Lung microvascular endothelial cell (primary cell): ENCODE measurements around the gene LTBP2. TPM values are rescaled to one million over a fixed set of nuclear protein-coding genes. Genes with fewer than 3 reads are reported as not detected.

Source experiments
- DNase-seq, 2 donors: peaks; one replicate each; pipeline versions ENCODE4 v3.0.0 to v3.0.0-alpha.2; 2010; ENCODE audit warnings: low read depth in 2 of 2
- total RNA-seq: library from RNA; depleted of rRNA; stranded (reverse); fragments of >200 nt; gene quantifications from 2 replicates; pipeline ENCODE4 v1.2.1, GENCODE V29; 2014

The LTBP2 gene
- total RNA-seq, 1 donor from 2014 or later: 6.2 TPM

GRCh38 chr14:74613211-74613914 is 1.3 kb upstream of the LTBP2 start:
- DNase-seq: no peak

- peak; percentile 84 to 88 for DNase-seq
Measured at GRCh38 chr14:74612350-74613021, 449 bp upstream of the LTBP2 start.

- DNase-seq: peak in 1 of 2 donors; percentile 64
Measured at GRCh38 chr14:74610866-74611649, 979 bp downstream of the LTBP2 start.

GRCh38 chr14:74610199-74610865 is 1.7 kb downstream of the LTBP2 start:
- no peak for DNase-seq

- DNase-seq: peak in 1 of 2 donors; percentile 42
Measured at GRCh38 chr14:74609721-74610120, 2.3 kb downstream of the LTBP2 start.

GRCh38 chr14:74608959-74609611 is 3.0 kb downstream of the LTBP2 start:
- peak; percentile 88 to 90 for DNase-seq

GRCh38 chr14:74606727-74607126 is 5.3 kb downstream of the LTBP2 start:
- no peak for DNase-seq

GRCh38 chr14:74605531-74606223 is 6.4 kb downstream of the LTBP2 start:
- DNase-seq: no peak

- no peak for DNase-seq
Measured at GRCh38 chr14:74604911-74605310, 7.1 kb downstream of the LTBP2 start.

- DNase-seq: no peak
Measured at GRCh38 chr14:74604157-74604556, 7.9 kb downstream of the LTBP2 start.

GRCh38 chr14:74601982-74602381 is 10.1 kb downstream of the LTBP2 start:
- DNase-seq: no peak

GRCh38 chr14:74599946-74600345 is 12.1 kb downstream of the LTBP2 start:
- no peak for DNase-seq

- peak; percentile 31 to 49 for DNase-seq
Measured at GRCh38 chr14:74599321-74599761, 12.7 kb downstream of the LTBP2 start.

- peak in 1 of 2 donors; percentile 80 for DNase-seq
Measured at GRCh38 chr14:74596741-74597450, 15.1 kb downstream of the LTBP2 start.

- DNase-seq: peak; percentile 70 to 73
Measured at GRCh38 chr14:74595006-74595735, 16.9 kb downstream of the LTBP2 start.

- no peak for DNase-seq
Measured at GRCh38 chr14:74594606-74595005, 17.4 kb downstream of the LTBP2 start.

- DNase-seq: no peak
Measured at GRCh38 chr14:74594029-74594428, 18.0 kb downstream of the LTBP2 start.

- peak; percentile 62 to 73 for DNase-seq
Measured at GRCh38 chr14:74593241-74593953, 18.6 kb downstream of the LTBP2 start.
